Activated CD4-positive, alpha-beta T cell treated with anti-CD3 and anti-CD28 coated beads, Interleukin-2, Interleukin-4, amounts not matched to agents 100 ng/mL and 50 ng/mL, durations not matched to agents 16 hours and 8 hours (primary cell): Measurements from ENCODE around the gene P3H4.
A peak's percentile ranks its signal among the peaks of the same experiment; 100 is the strongest.

Experiments
- DNase-seq: peaks from one replicate; pipeline ENCODE4 v3.0.0-alpha.2; 2020; ENCODE audit warnings: low spot score

P3H4 gene

GRCh38 chr17:41821776-41822175, 10.0 kb upstream of the P3H4 start:
- DNase-seq, result no peak

- DNase-seq, result no peak
Measured at GRCh38 chr17:41818024-41818423, 6.3 kb upstream of the P3H4 start.

- no peak for DNase-seq
Measured at GRCh38 chr17:41816637-41817320, 5.0 kb upstream of the P3H4 start.

- no peak for DNase-seq
Measured at GRCh38 chr17:41814195-41814594, 2.4 kb upstream of the P3H4 start.

GRCh38 chr17:41813699-41814124, 2.0 kb upstream of the P3H4 start:
- no peak for DNase-seq

GRCh38 chr17:41813152-41813680, 1.5 kb upstream of the P3H4 start:
- DNase-seq, result no peak

GRCh38 chr17:41812381-41813151, 817 bp upstream of the P3H4 start, which contains the start of gene FKBP10:
Gene FKBP10 (plus strand): TSS chr17:41813004. CDS start chr17:41813035, 31 bp downstream.
- no peak for DNase-seq

GRCh38 chr17:41810659-41811548, 845 bp downstream of the P3H4 start:
- no peak for DNase-seq

GRCh38 chr17:41806685-41807445, 4.9 kb downstream of the P3H4 start:
- DNase-seq, result no peak

- DNase-seq, result no peak
Measured at GRCh38 chr17:41803049-41804020, 8.4 kb downstream of the P3H4 start.

- peak; percentile 65 for DNase-seq
Measured at GRCh38 chr17:41801374-41802271, 10.1 kb downstream of the P3H4 start.

GRCh38 chr17:41800601-41801373, 11.0 kb downstream of the P3H4 start:
- DNase-seq, result no peak

GRCh38 chr17:41799366-41799765, 12.4 kb downstream of the P3H4 start:
- DNase-seq, result no peak

- DNase-seq, result no peak
Measured at GRCh38 chr17:41797377-41797776, 14.4 kb downstream of the P3H4 start.

- DNase-seq, result no peak
Measured at GRCh38 chr17:41796121-41796895, 15.4 kb downstream of the P3H4 start.

- no peak for DNase-seq
Measured at GRCh38 chr17:41794540-41794975, 17.2 kb downstream of the P3H4 start.

- DNase-seq, result no peak
Measured at GRCh38 chr17:41793784-41794539, 17.8 kb downstream of the P3H4 start.
